Right ventricle myocardium superior (tissue), 1 donor: Measurements from ENCODE around the gene TLR6. TPM values are rescaled to one million over a fixed set of nuclear protein-coding genes. Genes with fewer than 3 reads are reported as not detected.

ENCODE experiments used
- ATAC-seq: fragments of 200-7000 bp; cut with Tn5 transposase; one replicate; pipeline ENCODE4 v1.9.1; 2020; ENCODE audit warnings: mild to moderate bottlenecking; ENCODE audit not compliant: poor library complexity
- DNase-seq: peaks from one replicate; pipeline ENCODE4 v3.0.0-alpha.2; 2020
- intact Hi-C: fragments of 100-400 bp; cut with DNase I; formaldehyde crosslinking; loops from one replicate; pipeline ENCODE4 v1.11.2; 2022
- microRNA-seq: library from miRNA; unstranded; fragments of <30 nt; microRNA quantifications from one replicate; pipeline ENCODE4 v1.2.0, GENCODE V29; 2020
- total RNA-seq: library from RNA; stranded (reverse); fragmentation: NEBNext Ultra II Directional; extraction: Animal tissue kit (Norgen Biotek cat#: 25700); gene quantifications from one replicate; pipeline ENCODE4 v1.2.1, GENCODE V29; 2021
- donor health status: DM: no; HTN: yes; CAD: no; lungs with severe emphysema.

TLR6 gene
- total RNA-seq, 1 donor from 2014 or later, result 2.3 TPM

DNA sequence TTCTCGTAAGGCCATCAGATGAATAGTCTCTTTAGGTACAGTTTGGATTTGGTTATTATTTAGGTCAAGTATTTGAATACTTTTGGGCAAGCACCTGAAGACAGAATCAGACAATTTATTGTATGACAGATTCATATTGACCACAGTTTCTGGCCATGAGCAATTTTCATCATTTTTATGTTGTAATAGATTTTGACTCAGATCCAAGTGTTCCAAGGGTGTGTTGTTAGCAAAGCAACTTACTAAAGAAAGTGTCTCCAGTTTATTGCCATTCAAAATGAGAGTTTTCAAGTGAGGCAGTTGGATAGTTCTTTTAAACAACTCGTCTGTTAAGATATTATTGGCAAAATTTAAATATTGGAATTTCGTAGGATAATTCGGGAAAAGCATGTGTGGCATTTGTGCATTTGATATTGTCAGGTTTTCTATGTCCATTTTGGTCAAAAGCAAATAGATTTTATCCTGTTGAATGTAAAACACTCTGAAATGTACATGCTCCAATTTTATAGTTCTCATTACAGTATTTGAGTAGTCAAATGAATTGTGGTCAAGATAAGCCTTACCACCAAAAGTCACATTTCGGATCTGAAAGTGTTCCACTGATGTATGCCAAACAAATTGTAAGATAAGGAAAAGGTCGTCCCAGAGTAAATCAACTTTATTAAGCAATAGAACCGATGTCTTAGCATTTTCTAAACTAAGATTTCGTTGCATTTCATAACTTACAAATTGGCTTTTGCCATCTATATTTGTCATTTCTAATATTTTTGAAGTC, 82.2 kb downstream of the TLR6 start:
- DNase-seq, result no peak
- intact Hi-C loops, result no loop called here
- no peak for ATAC-seq

Small RNA genes within 50 kb of the gene (microRNA-seq; reads per million reads assigned to microRNA genes)
- gene MIR574, result 161 reads per million, percentile 59 among the genes with 10 or more reads in this experiment

Other genes with a start within 250 kb of the TLR6 start
- gene KLF3, start 192.6 kb downstream of the TLR6 start, total RNA-seq, result 16.5 TPM
- not detected for gene TLR10, start 73.8 kb downstream of the TLR6 start, total RNA-seq
- gene TLR1, start 52.0 kb downstream of the TLR6 start, total RNA-seq, result 3.4 TPM
- gene FAM114A1, start 11.0 kb upstream of the TLR6 start, total RNA-seq, result 20.3 TPM
- not detected for gene TMEM156, start 175.6 kb upstream of the TLR6 start, total RNA-seq
- 13.2 TPM for gene KLHL5, start 205.4 kb upstream of the TLR6 start, total RNA-seq